Stimulated activated CD8-positive, alpha-beta memory T cell treated with anti-CD3 and anti-CD28 coated beads, Interleukin-4, amount 100 ng/mL, for 24 hours (primary cell): Measurements from ENCODE around the gene OPTC.

Source experiments
- DNase-seq: peaks from one replicate; pipeline ENCODE4 v3.0.0-alpha.2; 2020; ENCODE audit warnings: low read depth

The OPTC gene

GRCh38 chr1:203492082-203492747 lies 1.7 kb upstream of the OPTC start:
- no peak for DNase-seq

GRCh38 chr1:203492748-203493130 lies 1.2 kb upstream of the OPTC start:
- DNase-seq = no peak

DNA sequence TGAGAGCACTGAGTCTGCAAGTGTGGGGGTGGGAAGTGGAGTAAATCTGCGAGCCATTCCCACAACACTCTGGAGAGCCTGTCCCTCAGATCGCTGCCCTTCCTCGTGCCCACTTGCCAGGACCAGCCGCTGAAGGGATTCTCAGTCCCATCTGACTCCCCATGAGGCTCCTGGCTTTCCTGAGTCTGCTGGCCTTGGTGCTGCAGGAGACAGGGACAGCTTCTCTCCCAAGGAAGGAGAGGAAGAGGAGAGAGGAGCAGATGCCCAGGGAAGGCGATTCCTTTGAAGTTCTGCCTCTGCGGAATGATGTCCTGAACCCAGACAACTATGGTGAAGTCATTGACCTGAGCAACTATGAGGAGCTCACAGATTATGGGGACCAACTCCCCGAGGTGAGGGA lies 1.9 kb downstream of the OPTC start:
- no peak for DNase-seq

DNA sequence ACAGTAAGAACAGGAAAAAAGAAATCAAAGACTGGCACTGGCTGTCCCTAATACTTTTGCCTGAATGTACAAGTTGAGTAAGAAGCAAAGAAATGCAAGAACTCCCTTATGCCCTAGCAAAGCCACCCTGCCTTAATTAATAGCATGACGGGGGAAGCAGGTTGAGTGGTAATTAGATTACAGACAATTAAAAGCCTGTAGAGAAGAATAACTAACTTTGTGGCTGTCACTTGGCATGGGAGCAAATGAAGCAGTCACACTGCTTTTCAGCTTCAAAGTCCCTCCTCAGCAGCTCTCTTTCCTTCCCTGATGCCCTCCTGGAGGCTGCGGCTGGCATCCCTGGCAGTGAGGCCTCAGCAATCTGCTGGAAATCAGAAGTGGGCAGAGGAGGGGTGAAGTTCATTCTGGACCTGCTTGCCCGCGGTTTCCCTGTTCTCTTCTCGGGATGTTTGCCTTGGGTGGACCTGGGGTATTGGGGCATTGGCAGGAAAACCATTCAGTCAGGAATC lies 3.4 kb downstream of the OPTC start:
- no peak for DNase-seq

DNA sequence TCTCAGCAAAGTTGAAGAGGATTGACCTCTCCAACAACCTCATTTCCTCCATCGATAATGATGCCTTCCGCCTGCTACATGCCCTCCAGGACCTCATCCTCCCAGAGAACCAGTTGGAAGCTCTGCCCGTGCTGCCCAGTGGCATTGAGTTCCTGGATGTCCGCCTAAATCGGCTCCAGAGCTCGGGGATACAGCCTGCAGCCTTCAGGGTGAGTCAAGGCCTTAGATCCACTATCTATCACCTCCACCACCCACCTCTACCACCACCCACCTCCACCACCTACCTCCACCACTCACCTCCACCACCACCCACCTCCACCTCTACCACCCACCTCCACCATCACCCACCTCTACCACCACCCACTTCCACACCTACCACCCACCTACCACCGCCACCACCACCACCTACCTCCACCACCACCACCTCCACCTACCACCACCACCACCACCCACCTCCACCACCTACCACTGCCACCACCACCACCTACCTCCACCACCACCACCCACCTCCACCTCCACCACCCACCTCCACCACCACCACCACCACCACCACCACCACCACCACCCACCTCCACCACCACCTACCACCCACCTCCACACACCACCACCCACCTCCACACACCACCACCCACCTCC lies 5.8 kb downstream of the OPTC start:
- DNase-seq = no peak

- no peak for DNase-seq
Measured at GRCh38 chr1:203500279-203500678, 6.3 kb downstream of the OPTC start.

- DNase-seq = no peak
Measured at GRCh38 chr1:203503836-203504235, 9.9 kb downstream of the OPTC start.

GRCh38 chr1:203504400-203505250 lies 10.7 kb downstream of the OPTC start:
- DNase-seq = peak; percentile 56

DNA sequence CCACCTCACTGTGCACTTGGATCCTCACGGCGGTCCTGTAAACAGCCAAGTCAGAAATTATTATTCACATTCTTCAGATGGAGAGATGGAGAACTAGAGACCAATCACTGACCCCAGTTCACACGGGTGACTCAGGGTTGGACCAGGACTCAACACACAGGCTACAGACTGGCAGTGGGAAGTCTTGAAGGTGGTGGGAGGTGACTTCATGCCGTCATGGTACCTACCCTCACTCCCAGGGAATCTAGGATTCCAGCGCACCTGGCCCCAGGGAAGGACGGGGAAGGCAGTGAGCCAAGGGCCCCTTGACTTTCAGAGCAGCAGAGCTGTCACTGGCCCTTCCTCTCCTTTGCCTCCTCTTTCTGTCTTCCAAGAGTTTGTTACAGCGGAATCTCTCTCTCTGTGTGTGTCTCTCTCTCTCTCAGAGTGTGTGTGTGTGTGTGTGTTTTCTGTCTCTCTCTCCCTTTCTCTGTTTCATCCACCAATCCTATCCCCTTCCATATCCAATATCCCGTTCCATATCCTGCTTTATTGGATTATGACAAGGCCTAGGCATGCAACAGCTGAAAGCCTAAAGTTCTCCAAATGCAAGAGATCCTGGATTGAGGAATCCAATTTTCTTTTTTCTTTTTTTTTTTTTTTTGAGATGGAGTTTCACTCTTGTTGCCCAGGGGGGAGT lies 11.7 kb downstream of the OPTC start:
- DNase-seq = no peak

DNA sequence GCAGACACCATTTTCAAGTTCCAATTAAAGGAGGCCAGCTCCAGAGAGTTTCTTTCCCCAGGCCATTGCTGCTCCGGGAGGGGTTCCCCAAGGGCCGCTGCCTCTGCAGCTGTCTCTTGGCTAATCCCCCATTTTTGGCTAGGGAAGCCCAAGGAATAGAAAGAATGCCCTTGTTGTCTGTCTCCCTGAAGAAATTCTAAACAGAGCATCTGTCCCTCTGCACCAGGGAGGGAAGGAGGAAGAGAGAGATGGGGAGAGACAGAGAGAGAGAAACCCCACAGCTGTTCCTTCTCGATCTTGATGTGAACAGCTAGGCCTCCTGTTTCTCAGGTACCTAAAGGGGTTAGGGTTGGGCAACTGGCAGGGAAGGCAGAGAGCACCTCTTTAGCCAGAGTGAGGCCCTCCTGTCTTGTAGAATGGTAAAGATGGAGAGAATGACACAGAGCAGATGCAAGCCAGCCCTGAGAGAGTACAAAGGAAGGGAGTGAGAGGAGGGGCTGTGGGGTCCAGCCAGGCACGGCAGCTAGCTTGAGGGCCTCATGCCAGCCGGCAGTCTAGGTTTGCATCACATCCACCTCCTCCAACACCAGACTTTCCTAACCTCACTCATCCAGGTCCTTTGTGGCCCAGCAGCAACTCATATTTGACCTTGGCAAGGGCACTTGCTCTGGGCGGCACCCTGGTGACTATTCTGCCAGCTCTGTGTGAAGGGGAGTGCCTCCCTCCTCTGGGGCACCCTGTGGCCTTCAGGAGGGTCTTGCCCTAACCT lies 13.1 kb downstream of the OPTC start:
- no peak for DNase-seq

GRCh38 chr1:203507759-203508158 lies 13.8 kb downstream of the OPTC start:
- no peak for DNase-seq

DNA sequence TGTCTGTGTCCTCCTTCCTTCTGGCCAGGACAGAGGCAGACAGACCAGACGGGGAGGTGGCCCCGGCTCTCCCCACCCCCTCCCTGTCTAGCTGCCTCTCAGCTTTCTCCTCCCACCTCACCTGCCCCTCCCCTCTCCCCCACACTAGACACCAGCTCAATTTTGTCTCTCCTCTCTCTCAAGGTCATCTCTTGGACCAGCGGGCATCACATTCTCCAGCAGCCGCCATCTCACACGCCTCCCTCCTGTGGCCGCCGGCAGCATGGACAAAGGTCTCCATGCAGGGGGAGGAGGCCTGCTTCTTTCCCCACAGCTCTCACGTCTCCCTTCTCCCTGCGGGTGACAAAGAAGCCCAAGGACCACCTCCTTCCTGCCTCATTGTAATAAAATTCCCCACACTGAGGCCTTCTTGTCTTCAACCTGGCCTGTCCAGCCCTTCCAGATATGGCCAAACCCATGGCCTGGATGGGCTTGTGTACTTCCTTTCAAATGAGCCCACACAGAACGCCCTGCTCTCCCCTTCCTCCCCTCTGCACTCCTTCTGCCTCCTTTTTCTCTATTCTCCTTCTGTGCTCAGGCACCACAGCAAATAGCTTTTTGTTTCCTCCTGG lies 14.6 kb downstream of the OPTC start:
- no peak for DNase-seq

- DNase-seq = no peak
Measured at GRCh38 chr1:203509135-203509534, 15.2 kb downstream of the OPTC start.

GRCh38 chr1:203511513-203511912 lies 17.6 kb downstream of the OPTC start:
- DNase-seq = no peak

GRCh38 chr1:203511930-203512329 lies 18.0 kb downstream of the OPTC start:
- DNase-seq = no peak

GRCh38 chr1:203512517-203512847 lies 18.5 kb downstream of the OPTC start:
- DNase-seq = no peak

DNA sequence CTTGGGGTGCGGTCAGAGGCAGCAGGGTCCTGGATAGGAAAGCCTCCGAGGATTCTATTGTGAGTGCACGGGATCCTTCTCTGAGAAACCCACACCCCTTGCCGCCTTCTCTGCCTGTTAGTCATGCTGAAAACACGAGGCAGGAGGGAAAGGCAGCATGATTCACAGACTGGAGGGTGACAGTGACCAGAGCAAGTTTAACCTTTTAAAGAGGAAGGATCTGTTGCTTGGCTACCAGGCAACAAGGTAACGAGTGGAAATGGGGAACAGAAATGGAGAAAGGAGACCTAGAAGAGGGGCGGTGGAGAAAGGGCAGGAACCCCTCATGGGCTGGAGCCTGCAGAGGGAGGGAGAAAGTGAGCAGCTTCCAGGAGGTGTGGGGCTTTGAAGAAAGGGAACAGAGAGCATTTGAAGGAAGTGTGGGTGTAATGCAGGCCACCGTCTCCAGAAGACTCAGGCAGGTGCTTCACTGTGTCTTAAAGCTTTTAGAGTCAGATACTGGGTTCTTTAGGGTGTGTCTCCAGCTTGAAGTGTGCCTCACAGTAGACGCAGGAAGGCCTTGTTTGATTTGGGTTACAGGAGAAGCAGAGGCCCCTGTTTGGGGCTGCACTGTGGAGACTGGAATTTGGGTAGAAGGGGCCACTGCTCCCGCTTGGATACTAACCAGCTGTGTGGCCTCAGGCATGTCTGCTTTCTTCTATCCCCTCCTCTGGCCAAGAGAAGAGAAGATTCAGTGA lies 19.1 kb downstream of the OPTC start:
- DNase-seq = no peak

DNA sequence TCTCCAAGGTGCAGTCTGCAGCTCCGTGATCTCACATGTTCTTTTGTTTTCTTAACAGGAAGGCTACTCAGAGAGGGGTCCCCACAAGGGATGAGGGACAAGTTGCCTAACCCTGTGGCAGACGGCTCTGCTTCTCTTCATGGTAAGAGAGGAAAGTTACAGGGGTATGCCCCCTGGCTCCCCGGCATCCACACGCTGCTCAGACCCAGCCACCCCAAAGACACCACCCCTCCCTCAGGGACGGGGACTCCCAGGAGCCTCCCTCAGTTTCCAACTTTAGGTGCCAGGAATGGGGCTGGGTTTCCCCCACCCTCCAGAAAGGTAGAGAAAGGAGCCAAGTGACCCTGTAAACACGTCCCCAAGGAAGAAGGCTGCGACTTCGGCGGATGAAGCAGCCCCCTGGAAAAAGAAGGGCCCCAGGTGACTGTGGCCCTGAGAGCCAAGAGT lies 19.7 kb downstream of the OPTC start:
- no peak for DNase-seq

DNA sequence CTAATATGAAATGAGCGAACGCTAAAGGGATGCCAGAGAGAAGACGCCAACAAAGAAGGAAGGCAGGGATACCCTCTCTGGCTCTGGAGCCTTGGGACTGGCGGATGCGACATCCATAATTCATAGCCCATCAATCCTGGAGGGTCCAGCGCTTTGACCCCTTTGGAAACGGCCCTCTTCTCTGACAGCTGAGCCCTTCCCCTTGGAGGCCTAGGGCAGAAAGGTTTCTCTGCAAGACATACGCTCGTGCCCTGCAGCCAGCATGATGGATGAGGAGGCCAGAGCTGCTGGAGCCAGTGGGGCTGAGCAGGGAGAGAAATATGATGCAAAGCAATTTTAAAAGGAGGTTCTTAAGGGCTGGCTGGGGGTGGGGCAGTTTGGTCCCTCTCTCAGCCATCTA lies 22.2 kb downstream of the OPTC start:
- no peak for DNase-seq

- DNase-seq = no peak
Measured at GRCh38 chr1:203516906-203517305, 23.0 kb downstream of the OPTC start.
